GM18499 (cell line): ENCODE data around the gene ALOX5AP.

Experiments
- ATAC-seq: cut with Tn5 transposase; IDR thresholded peaks from one replicate; pipeline ENCODE4 v1.9.1; 2021; ENCODE audit warnings: moderate number of reproducible peaks; ENCODE audit not compliant: insufficient read depth, unreplicated experiment

The ALOX5AP gene

GRCh38 chr13:30735025-30735871 lies at the start of gene ALOX5AP:
ALOX5AP (plus strand) TSS chr13:30735543; CDS start chr13:30735606, 63 bp downstream.
- peak; percentile 40 for ATAC-seq

- ATAC-seq, result no peak
These were observed 49.4 kb upstream of the ALOX5AP start for GRCh38 chr13:30685987-30686386.

GRCh38 chr13:30687601-30688000 lies 47.7 kb upstream of the ALOX5AP start:
- no peak for ATAC-seq

GRCh38 chr13:30689752-30690151 lies 45.6 kb upstream of the ALOX5AP start:
- no peak for ATAC-seq

GRCh38 chr13:30690282-30691188 lies 44.8 kb upstream of the ALOX5AP start:
- no peak for ATAC-seq

GRCh38 chr13:30692113-30692512 lies 43.2 kb upstream of the ALOX5AP start:
- no peak for ATAC-seq

GRCh38 chr13:30696278-30697176 lies 38.8 kb upstream of the ALOX5AP start:
- no peak for ATAC-seq

- ATAC-seq, result no peak
These were observed 38.0 kb upstream of the ALOX5AP start for GRCh38 chr13:30697177-30697953.

GRCh38 chr13:30697996-30698401 lies 37.3 kb upstream of the ALOX5AP start:
- no peak for ATAC-seq

- ATAC-seq, result no peak
These were observed 36.8 kb upstream of the ALOX5AP start for GRCh38 chr13:30698488-30699005.

GRCh38 chr13:30700364-30700763 lies 35.0 kb upstream of the ALOX5AP start:
- no peak for ATAC-seq

- no peak for ATAC-seq
These were observed 33.3 kb upstream of the ALOX5AP start for GRCh38 chr13:30702006-30702405.

- no peak for ATAC-seq
These were observed 30.7 kb upstream of the ALOX5AP start for GRCh38 chr13:30704596-30704995.

- ATAC-seq, result no peak
These were observed 29.7 kb upstream of the ALOX5AP start for GRCh38 chr13:30705680-30706079.

- ATAC-seq, result no peak
These were observed 26.8 kb upstream of the ALOX5AP start for GRCh38 chr13:30708541-30708940.

GRCh38 chr13:30710442-30710841 lies 24.9 kb upstream of the ALOX5AP start:
- no peak for ATAC-seq

GRCh38 chr13:30711375-30711774 lies 24.0 kb upstream of the ALOX5AP start:
- no peak for ATAC-seq

- no peak for ATAC-seq
These were observed 23.5 kb upstream of the ALOX5AP start for GRCh38 chr13:30711837-30712236.
